Aortic smooth muscle cell (primary cell): ENCODE data around the gene UGT1A4. TPM values are rescaled to one million over a fixed set of nuclear protein-coding genes. Genes with fewer than 3 reads are reported as not detected.

Source experiments
- total RNA-seq: library from RNA; depleted of rRNA; stranded (reverse); fragments of >200 nt; gene quantifications from 2 replicates; pipeline ENCODE4 v1.2.3, GENCODE V29; 2014

The UGT1A4 gene
- not detected in 2 replicates for total RNA-seq

GRCh38 chr2:233718552-233718951 lies at the start of gene UGT1A4:
Gene UGT1A4 (plus strand): TSS chr2:233718736. CDS start chr2:233718821, 85 bp downstream.

GRCh38 chr2:233671290-233672161 lies 47.0 kb upstream of the UGT1A4 start, which contains the start of gene UGT1A9:
Gene UGT1A9 (plus strand): TSS chr2:233671898. CDS start chr2:233671935, 37 bp downstream.

GRCh38 chr2:233681521-233682099 lies 36.9 kb upstream of the UGT1A4 start, which contains the start of gene UGT1A7:
Gene UGT1A7 (plus strand): TSS chr2:233681901. CDS start chr2:233681938, 37 bp downstream.

GRCh38 chr2:233692648-233693047 lies 25.9 kb upstream of the UGT1A4 start, which contains the start of gene UGT1A6:
Gene UGT1A6 (plus strand): TSS chr2:233692890. CDS start chr2:233693005, 115 bp downstream.

GRCh38 chr2:233712611-233713261 lies 5.8 kb upstream of the UGT1A4 start, which contains the start of gene UGT1A5:
Gene UGT1A5 (plus strand): TSS chr2:233712907. CDS start chr2:233712992, 85 bp downstream.

GRCh38 chr2:233728723-233729301 lies 10.3 kb downstream of the UGT1A4 start, which contains the start of gene UGT1A3:
Gene UGT1A3 (plus strand): TSS chr2:233729042. CDS start chr2:233729127, 85 bp downstream.

GRCh38 chr2:233760043-233760442 lies 41.5 kb downstream of the UGT1A4 start, which contains the start of gene UGT1A1:
Gene UGT1A1 (plus strand): TSS chr2:233760270. CDS start chr2:233760288, 18 bp downstream.

GRCh38 chr2:233778030-233778429 lies 59.5 kb downstream of the UGT1A4 start, which contains the start of gene MROH2A:
Gene MROH2A (plus strand): TSS chr2:233778330. CDS start chr2:233779359, 1,029 bp downstream.

Other genes with a start within 250 kb of the UGT1A4 start
- 32.0 and 32.7 TPM in 2 replicates for gene USP40, start 152.0 kb upstream of the UGT1A4 start, total RNA-seq
- not detected in 2 replicates for gene UGT1A8, start 101.1 kb upstream of the UGT1A4 start, total RNA-seq
- not detected in 2 replicates for gene UGT1A10, start 82.3 kb upstream of the UGT1A4 start, total RNA-seq
- not detected in 2 replicates for gene UGT1A9, start 46.8 kb upstream of the UGT1A4 start, total RNA-seq
- gene UGT1A7, start 36.8 kb upstream of the UGT1A4 start, total RNA-seq: not detected in 2 replicates
- not detected in 2 replicates for gene UGT1A6, start 25.8 kb upstream of the UGT1A4 start, total RNA-seq
- not detected in 2 replicates for gene UGT1A5, start 5.8 kb upstream of the UGT1A4 start, total RNA-seq
- not detected in 2 replicates for gene UGT1A3, start 10.3 kb downstream of the UGT1A4 start, total RNA-seq
- gene UGT1A1, start 41.5 kb downstream of the UGT1A4 start, total RNA-seq: not detected in 2 replicates
- gene MROH2A, start 59.6 kb downstream of the UGT1A4 start, total RNA-seq: not detected in 2 replicates
- 8.2 and 20.3 TPM in 2 replicates for gene HJURP, start 135.8 kb downstream of the UGT1A4 start, total RNA-seq
- gene TRPM8, start 198.6 kb downstream of the UGT1A4 start, total RNA-seq: 0.53 TPM in 1 of 2 replicates, not detected in the other